HCT116 (cell line): ENCODE measurements around the gene SLC6A18. TPM values are rescaled to one million over a fixed set of nuclear protein-coding genes. Genes with fewer than 3 reads are reported as not detected.

Experiments
- ATAC-seq: fragments of 200-7000 bp; cut with Tn5 transposase; 2 replicates; pipeline ENCODE4 v1.9.1; 2020; ENCODE audit warnings: mild to moderate bottlenecking, moderate library complexity
- BruUV-seq: library from RNA; stranded (reverse); fragments of 400-500 nt; replicated peaks from 2 replicates; lab custom pipeline; 2021; lab: Mats Ljungman, UMichigan
- CTCF ChIA-PET: fragments of 300-600 bp; sonication (Branson Sonifier 250); formaldehyde crosslinking; loops from one replicate; lab custom pipeline; 2021; ENCODE audit warnings: antibody characterized with exemption; lab: Charles Lee
- POLR2A ChIA-PET: fragments of 300-600, 350-600 bp; sonication (Branson Sonifier 250); formaldehyde crosslinking; loops from one replicate; lab custom pipeline; 2021; ENCODE audit warnings: antibody characterized with exemption; lab: Charles Lee
- RAD21 ChIA-PET, 2 experiments: fragments of 300-600 bp; sonication (Branson Sonifier 250); formaldehyde crosslinking; loops; one replicate each; lab custom pipeline; 2023; ENCODE audit warnings: low total read pairs in 2 of 2; ENCODE audit not compliant: uncharacterized antibody in 2 of 2, unreplicated experiment in 2 of 2, low non-redundant PET in 1 of 2; lab: Charles Lee
- DNase-seq: peaks from one replicate; pipeline ENCODE4 v3.0.0-alpha.2; 2010; ENCODE audit warnings: low read depth, low spot score
- H2AFZ ChIP-seq: fragments of 200-600 bp; shearing (Covaris generic), sonication (generic); 2 replicates; pipeline ENCODE4 v1.6.1; 2017; ENCODE audit warnings: low read depth, mixed run types, mixed read lengths, antibody characterized with exemption, low read length; ENCODE audit not compliant: poor library complexity, severe bottlenecking
- H3K27ac ChIP-seq: 2 replicates; pipeline ENCODE4 v1.5.1; 2012; ENCODE audit warnings: low read depth, low read length
- H3K27me3 ChIP-seq: fragments of 200-600 bp; sonication (generic); 2 replicates; pipeline ENCODE4 v1.6.1; 2016; ENCODE audit warnings: mixed run types, low read length, mixed read lengths; ENCODE audit not compliant: insufficient read depth
- H3K36me3 ChIP-seq, 2 experiments: fragments of 200-500 bp in 1 of 2; fragments of 200-600 bp in 1 of 2; sonication (Bioruptor generic) in 1 of 2; sonication (generic) in 1 of 2; 2 replicates each; pipeline versions ENCODE4 v1.5.1 to v1.6.1; 2014 to 2016; ENCODE audit warnings: low read length in 2 of 2, inconsistent platforms in 1 of 2, mixed read lengths in 1 of 2, mixed run types in 1 of 2; ENCODE audit not compliant: insufficient read depth in 2 of 2, control insufficient read depth in 1 of 2
- H3K4me1 ChIP-seq, 2 experiments: fragments of 200-600 bp in 1 of 2; sonication (generic) in 1 of 2; 2 replicates each; pipeline versions ENCODE4 v1.5.1 to v1.6.1; 2012 to 2017; ENCODE audit warnings: low read length in 2 of 2, inconsistent platforms in 1 of 2, mild to moderate bottlenecking in 1 of 2, mixed read lengths in 1 of 2, mixed run types in 1 of 2, moderate library complexity in 1 of 2; ENCODE audit not compliant: insufficient read depth in 2 of 2, control insufficient read depth in 1 of 2
- H3K4me2 ChIP-seq: fragments of 200-600 bp; sonication (generic); 2 replicates; pipeline ENCODE4 v1.6.1; 2017; ENCODE audit warnings: mixed run types, low read length, mixed read lengths
- H3K4me3 ChIP-seq, 2 experiments: fragments of 200-600 bp in 1 of 2; sonication (generic) in 1 of 2; replicated peaks in 1 of 2; 2 replicates each; pipeline ENCODE4 v1.5.1; 2011 to 2016; ENCODE audit warnings: low read length in 2 of 2, control low read depth in 1 of 2, low read depth in 1 of 2, mild to moderate bottlenecking in 1 of 2, mixed read lengths in 1 of 2, mixed run types in 1 of 2
- H3K79me2 ChIP-seq: fragments of 200-600 bp; sonication (generic); 2 replicates; pipeline ENCODE4 v1.6.1; 2017; ENCODE audit warnings: mild to moderate bottlenecking, mixed run types, low read length, moderate library complexity, mixed read lengths; ENCODE audit not compliant: insufficient read depth
- H3K9ac ChIP-seq: fragments of 200-600 bp; sonication (generic); 2 replicates; pipeline ENCODE4 v1.6.1; 2016; ENCODE audit warnings: low read length, mixed read lengths
- H3K9me2 ChIP-seq: fragments of 200-600 bp; sonication (generic), shearing (Covaris generic); 2 replicates; pipeline ENCODE4 v1.6.1; 2017; ENCODE audit warnings: mixed run types, mild to moderate bottlenecking, moderate library complexity; ENCODE audit not compliant: insufficient read depth
- H3K9me3 ChIP-seq, 2 experiments: fragments of 200-500 bp in 1 of 2; fragments of 200-600 bp in 1 of 2; sonication (Bioruptor generic) in 1 of 2; sonication (generic) in 1 of 2; 2 replicates each; pipeline ENCODE4 v1.6.1; 2014 to 2017; ENCODE audit warnings: low read length in 2 of 2, mixed read lengths in 2 of 2, inconsistent platforms in 1 of 2, low read depth in 1 of 2, mild to moderate bottlenecking in 1 of 2, mixed run types in 1 of 2, moderate library complexity in 1 of 2; ENCODE audit not compliant: control insufficient read depth in 1 of 2, insufficient read depth in 1 of 2
- H4K20me1 ChIP-seq: fragments of 200-600 bp; sonication (generic), shearing (Covaris generic); 2 replicates; pipeline ENCODE4 v1.6.1; 2017; ENCODE audit warnings: mixed run types, mild to moderate bottlenecking, moderate library complexity; ENCODE audit not compliant: insufficient read depth
- ELF1 ChIP-seq: IDR thresholded peaks from 2 replicates; pipeline ENCODE4 v1.6.1; 2012; ENCODE audit warnings: low read depth, borderline replicate concordance
- EZH2 ChIP-seq: fragments of 200-600 bp; sonication (generic); IDR thresholded peaks from 2 replicates; pipeline ENCODE4 v1.6.1; 2017; ENCODE audit warnings: antibody characterized with exemption, mixed run types
- FOSL1 ChIP-seq: IDR thresholded peaks from 2 replicates; pipeline ENCODE4 v1.6.1; 2012; ENCODE audit warnings: low read depth
- JUND ChIP-seq: IDR thresholded peaks from 2 replicates; pipeline ENCODE4 v1.6.1; 2012
- YY1 ChIP-seq: IDR thresholded peaks from 2 replicates; pipeline ENCODE4 v1.6.1; 2011; ENCODE audit warnings: low read length, low read depth, moderate library complexity, mild to moderate bottlenecking; ENCODE audit not compliant: insufficient replicate concordance; ENCODE audit errors: extremely low read depth
- ZNF274 ChIP-seq: fragments of 200-500 bp; sonication (Bioruptor generic); IDR thresholded peaks from 2 replicates; pipeline ENCODE4 v1.6.1; 2014; ENCODE audit warnings: mild to moderate bottlenecking, low read depth, low read length, inconsistent platforms
- intact Hi-C: fragments of 100-400 bp; cut with micrococcal nuclease; formaldehyde crosslinking; loops from 2 replicates; pipeline ENCODE4 v1.10.0; 2022
- total RNA-seq: library from RNA; stranded (reverse); gene quantifications from one replicate; pipeline ENCODE4 v1.2.1, GENCODE V29; 2021; ENCODE audit not compliant: unreplicated experiment
- TF ChIP-seq, protein P1 (sequence below): IDR thresholded peaks from 2 replicates; pipeline ENCODE4 v1.6.1; 2011; ENCODE audit warnings: mild to moderate bottlenecking, low read length, moderate library complexity; ENCODE audit not compliant: insufficient replicate concordance; ENCODE audit errors: extremely low read depth
- TF ChIP-seq, protein P2 (sequence below): IDR thresholded peaks from 2 replicates; pipeline ENCODE4 v1.6.1; 2012; ENCODE audit warnings: low read depth
- TF ChIP-seq, protein P3 (sequence below): IDR thresholded peaks from 2 replicates; pipeline ENCODE4 v1.6.1; 2012
- TF ChIP-seq, protein P4 (sequence below), 3 experiments: fragments of 200-600 bp in 1 of 3; sonication (generic) in 1 of 3; IDR thresholded peaks in 2 of 3; conservative IDR thresholded peaks in 1 of 3; 2 replicates each; pipeline ENCODE4 v1.5.1; 2012 to 2017; ENCODE audit warnings: low read depth in 2 of 3, low read length in 2 of 3, antibody characterized with exemption in 1 of 3, borderline replicate concordance in 1 of 3, control low read depth in 1 of 3, mild to moderate bottlenecking in 1 of 3, mixed read lengths in 1 of 3, mixed run types in 1 of 3, moderate library complexity in 1 of 3; ENCODE audit not compliant: insufficient read depth in 1 of 3

SLC6A18 gene
- total RNA-seq, 1 experiment from 2014 or later, result not detected

DNA sequence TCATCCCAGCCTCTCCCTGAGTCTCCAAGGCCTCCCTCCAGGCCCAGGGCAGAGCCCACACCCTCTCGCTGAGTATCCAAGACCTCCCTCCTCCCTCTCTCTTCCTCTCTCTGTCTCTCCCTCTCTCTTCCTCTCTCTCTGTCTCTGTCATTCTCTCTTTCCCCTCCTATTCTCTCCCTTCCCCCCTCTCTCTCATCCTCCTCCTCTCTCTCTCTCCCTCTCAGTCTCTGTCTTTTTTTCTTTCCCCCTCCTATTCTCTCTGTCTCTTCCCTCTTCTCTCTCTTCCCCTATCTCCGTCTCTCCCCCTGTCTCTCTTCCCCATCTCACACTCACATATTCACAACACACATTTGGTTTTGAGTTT is 15.7 kb upstream of the SLC6A18 start:
- ATAC-seq (peak; percentile 18; the same call in 1 of the 2 replicates), DNase-seq (no peak)
- no peaks in the 10 kb centered on the region for H3K27me3 ChIP-seq
- no peak overlapping the region for H3K27ac ChIP-seq
- no peak overlapping the region for H3K9ac ChIP-seq
- ChIA-PET RAD21 (interaction anchor here in 1 of 2 experiments (0.6 kb wide), 1 partner anchor 24 kb away, joined by 3 read pairs; no protein-coding TSS in a partner anchor), POLR2A (no interaction called here)
- H3K9me2 ChIP-seq, result no peaks in the 10 kb centered on the region
- H3K36me3 ChIP-seq, result no peaks in the 10 kb centered on the region
- no peaks in the 10 kb centered on the region for H3K9me3 ChIP-seq
- no peaks in the 10 kb centered on the region for H3K79me2 ChIP-seq
- BruUV-seq, result no TSS peak
- no peaks in the 10 kb centered on the region for H3K4me1 ChIP-seq
- H3K4me3 ChIP-seq, result no peak overlapping the region
- TF ChIP-seq FOSL1 (no peak), ELF1 (no peak), EZH2 (no peak), YY1 (no peak), ZNF274 (no peak), JUND (no peak)
- TF ChIP-seq, protein P1, sequence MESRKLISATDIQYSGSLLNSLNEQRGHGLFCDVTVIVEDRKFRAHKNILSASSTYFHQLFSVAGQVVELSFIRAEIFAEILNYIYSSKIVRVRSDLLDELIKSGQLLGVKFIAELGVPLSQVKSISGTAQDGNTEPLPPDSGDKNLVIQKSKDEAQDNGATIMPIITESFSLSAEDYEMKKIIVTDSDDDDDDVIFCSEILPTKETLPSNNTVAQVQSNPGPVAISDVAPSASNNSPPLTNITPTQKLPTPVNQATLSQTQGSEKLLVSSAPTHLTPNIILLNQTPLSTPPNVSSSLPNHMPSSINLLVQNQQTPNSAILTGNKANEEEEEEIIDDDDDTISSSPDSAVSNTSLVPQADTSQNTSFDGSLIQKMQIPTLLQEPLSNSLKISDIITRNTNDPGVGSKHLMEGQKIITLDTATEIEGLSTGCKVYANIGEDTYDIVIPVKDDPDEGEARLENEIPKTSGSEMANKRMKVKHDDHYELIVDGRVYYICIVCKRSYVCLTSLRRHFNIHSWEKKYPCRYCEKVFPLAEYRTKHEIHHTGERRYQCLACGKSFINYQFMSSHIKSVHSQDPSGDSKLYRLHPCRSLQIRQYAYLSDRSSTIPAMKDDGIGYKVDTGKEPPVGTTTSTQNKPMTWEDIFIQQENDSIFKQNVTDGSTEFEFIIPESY, result no peak
- TF ChIP-seq, protein P2, sequence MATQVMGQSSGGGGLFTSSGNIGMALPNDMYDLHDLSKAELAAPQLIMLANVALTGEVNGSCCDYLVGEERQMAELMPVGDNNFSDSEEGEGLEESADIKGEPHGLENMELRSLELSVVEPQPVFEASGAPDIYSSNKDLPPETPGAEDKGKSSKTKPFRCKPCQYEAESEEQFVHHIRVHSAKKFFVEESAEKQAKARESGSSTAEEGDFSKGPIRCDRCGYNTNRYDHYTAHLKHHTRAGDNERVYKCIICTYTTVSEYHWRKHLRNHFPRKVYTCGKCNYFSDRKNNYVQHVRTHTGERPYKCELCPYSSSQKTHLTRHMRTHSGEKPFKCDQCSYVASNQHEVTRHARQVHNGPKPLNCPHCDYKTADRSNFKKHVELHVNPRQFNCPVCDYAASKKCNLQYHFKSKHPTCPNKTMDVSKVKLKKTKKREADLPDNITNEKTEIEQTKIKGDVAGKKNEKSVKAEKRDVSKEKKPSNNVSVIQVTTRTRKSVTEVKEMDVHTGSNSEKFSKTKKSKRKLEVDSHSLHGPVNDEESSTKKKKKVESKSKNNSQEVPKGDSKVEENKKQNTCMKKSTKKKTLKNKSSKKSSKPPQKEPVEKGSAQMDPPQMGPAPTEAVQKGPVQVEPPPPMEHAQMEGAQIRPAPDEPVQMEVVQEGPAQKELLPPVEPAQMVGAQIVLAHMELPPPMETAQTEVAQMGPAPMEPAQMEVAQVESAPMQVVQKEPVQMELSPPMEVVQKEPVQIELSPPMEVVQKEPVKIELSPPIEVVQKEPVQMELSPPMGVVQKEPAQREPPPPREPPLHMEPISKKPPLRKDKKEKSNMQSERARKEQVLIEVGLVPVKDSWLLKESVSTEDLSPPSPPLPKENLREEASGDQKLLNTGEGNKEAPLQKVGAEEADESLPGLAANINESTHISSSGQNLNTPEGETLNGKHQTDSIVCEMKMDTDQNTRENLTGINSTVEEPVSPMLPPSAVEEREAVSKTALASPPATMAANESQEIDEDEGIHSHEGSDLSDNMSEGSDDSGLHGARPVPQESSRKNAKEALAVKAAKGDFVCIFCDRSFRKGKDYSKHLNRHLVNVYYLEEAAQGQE, result no peak
- TF ChIP-seq, protein P3, sequence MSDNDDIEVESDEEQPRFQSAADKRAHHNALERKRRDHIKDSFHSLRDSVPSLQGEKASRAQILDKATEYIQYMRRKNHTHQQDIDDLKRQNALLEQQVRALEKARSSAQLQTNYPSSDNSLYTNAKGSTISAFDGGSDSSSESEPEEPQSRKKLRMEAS, result no peak
- TF ChIP-seq, protein P4, sequence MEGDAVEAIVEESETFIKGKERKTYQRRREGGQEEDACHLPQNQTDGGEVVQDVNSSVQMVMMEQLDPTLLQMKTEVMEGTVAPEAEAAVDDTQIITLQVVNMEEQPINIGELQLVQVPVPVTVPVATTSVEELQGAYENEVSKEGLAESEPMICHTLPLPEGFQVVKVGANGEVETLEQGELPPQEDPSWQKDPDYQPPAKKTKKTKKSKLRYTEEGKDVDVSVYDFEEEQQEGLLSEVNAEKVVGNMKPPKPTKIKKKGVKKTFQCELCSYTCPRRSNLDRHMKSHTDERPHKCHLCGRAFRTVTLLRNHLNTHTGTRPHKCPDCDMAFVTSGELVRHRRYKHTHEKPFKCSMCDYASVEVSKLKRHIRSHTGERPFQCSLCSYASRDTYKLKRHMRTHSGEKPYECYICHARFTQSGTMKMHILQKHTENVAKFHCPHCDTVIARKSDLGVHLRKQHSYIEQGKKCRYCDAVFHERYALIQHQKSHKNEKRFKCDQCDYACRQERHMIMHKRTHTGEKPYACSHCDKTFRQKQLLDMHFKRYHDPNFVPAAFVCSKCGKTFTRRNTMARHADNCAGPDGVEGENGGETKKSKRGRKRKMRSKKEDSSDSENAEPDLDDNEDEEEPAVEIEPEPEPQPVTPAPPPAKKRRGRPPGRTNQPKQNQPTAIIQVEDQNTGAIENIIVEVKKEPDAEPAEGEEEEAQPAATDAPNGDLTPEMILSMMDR (IDR thresholded peaks at IDR 0.05 in 2 of 3, conservative IDR thresholded peaks at IDR 0.05 in 1 of 3; ENCODE audit: borderline replicate concordance in 1 of 3, insufficient read depth in 1 of 3, low read depth in 2 of 3, low read length in 2 of 3), result no peak
- TF ChIP-seq, all 23 proteins: peak for 0
- intact Hi-C loops, result loop anchor here (1.0 to 2.0 kb wide), 2 partner anchors 36 to 259 kb away; no protein-coding TSS in a partner anchor
- no peaks in the 10 kb centered on the region for H4K20me1 ChIP-seq
- no peak overlapping the region for H3K4me2 ChIP-seq
- no peak overlapping the region for H2AFZ ChIP-seq
- CTCF ChIA-PET, result interaction anchor here (1.0 kb wide), 1 partner anchor 40 kb away, joined by 3 read pairs; no protein-coding TSS in a partner anchor
